ENCODE measurements around the gene ETS1. TPM values are rescaled to one million over a fixed set of nuclear protein-coding genes. Genes with fewer than 3 reads are reported as not detected.

ETS1 gene
- total and polyA plus RNA-seq, 10 donors, result 58.1 to 455 (median 352) TPM

DNA sequence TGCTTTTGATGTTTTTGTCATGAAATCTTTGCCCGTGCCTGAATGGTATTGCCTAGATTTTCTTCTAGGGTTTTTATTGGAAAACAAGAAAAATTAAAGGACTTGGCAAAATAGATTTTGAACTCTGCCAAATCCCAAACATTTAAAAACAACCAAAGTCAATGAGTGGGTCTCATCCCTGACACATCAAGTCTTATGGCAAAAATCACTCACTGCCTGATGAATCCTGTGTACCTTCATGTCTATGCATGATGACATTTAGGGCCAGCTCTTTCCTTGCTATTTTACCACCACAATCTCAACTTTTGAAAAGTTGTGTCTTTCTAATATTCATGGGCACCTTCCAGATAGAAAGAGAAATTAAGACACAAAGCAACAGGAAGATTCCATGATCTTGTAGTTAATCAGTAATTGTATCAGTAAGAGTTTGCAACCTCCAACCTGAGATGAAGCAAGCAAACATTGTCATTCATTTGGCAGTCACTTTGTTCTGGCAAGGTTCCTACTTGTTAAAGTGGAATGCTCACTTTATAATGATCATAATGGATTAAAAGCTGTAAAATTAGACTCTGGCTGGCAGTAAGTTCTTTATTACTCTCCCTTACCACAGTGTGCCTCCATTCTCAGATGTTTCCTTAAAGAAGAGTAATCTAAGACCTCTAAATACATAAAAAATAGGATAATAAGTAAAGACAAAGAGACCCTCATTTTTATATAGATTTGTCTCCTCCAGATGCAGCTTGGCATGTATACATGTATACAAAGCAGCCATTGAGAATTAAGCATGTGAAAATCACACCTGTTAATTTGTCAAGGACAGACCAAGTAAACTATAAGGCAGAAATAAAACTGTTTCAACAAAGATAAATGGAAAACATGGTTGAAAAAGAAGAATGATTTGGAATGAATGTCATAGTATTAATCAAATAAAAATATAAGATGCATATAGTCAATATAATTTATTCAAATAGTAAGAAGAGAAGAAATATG, 51.6 kb downstream of the ETS1 start:
- H3K27ac ChIP-seq, result no peak overlapping the region
- no peaks in the 10 kb centered on the region for H3K36me3 ChIP-seq
- DNase-seq, result no peak
- peaks cover 0 to 22% (median 4%) of the 10 kb centered on the region in 6 donors for H3K4me1 ChIP-seq
- H3K9me3 ChIP-seq, result no peaks in the 10 kb centered on the region
- no peak for TF ChIP-seq POLR2AphosphoS5 (IDR thresholded peaks at IDR 0.05)
- no peak for TF ChIP-seq POLR2A (IDR thresholded peaks at IDR 0.05)
- TF ChIP-seq, protein P1, sequence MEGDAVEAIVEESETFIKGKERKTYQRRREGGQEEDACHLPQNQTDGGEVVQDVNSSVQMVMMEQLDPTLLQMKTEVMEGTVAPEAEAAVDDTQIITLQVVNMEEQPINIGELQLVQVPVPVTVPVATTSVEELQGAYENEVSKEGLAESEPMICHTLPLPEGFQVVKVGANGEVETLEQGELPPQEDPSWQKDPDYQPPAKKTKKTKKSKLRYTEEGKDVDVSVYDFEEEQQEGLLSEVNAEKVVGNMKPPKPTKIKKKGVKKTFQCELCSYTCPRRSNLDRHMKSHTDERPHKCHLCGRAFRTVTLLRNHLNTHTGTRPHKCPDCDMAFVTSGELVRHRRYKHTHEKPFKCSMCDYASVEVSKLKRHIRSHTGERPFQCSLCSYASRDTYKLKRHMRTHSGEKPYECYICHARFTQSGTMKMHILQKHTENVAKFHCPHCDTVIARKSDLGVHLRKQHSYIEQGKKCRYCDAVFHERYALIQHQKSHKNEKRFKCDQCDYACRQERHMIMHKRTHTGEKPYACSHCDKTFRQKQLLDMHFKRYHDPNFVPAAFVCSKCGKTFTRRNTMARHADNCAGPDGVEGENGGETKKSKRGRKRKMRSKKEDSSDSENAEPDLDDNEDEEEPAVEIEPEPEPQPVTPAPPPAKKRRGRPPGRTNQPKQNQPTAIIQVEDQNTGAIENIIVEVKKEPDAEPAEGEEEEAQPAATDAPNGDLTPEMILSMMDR (IDR thresholded peaks at IDR 0.05 in 8 of 11, conservative IDR thresholded peaks at IDR 0.05 in 3 of 11), result no peak
- intact Hi-C loops (cut with DNase I; ENCODE audit: low total_unique reads), result no loop called here
- 88 to 92% (median 91%) methylated on average over 1 of the region's 1 CpG for WGBS, 5 donors
- H3K27me3 ChIP-seq (replicated peaks in 1 of 7), result no peaks in the 10 kb centered on the region
- no peak overlapping the region for H3K4me3 ChIP-seq

- peaks cover 0 to 41% (median 6%) of the 10 kb centered on the region in 6 donors for H3K4me1 ChIP-seq
- no peak for TF ChIP-seq POLR2A (IDR thresholded peaks at IDR 0.05)
- TF ChIP-seq, protein P1 (IDR thresholded peaks at IDR 0.05 in 8 of 11, conservative IDR thresholded peaks at IDR 0.05 in 3 of 11), result no peak
- TF ChIP-seq POLR2AphosphoS5 (IDR thresholded peaks at IDR 0.05), result no peak
- no peaks in the 10 kb centered on the region for H3K9me3 ChIP-seq
- H3K27ac ChIP-seq, result no peak overlapping the region
- DNase-seq, result no peak
- intact Hi-C loops (cut with DNase I; ENCODE audit: low total_unique reads), result no loop called here
- WGBS, 5 donors, result 86 to 98% (median 94%) methylated on average over 2 of the region's 2 CpGs
- H3K4me3 ChIP-seq, result no peak overlapping the region
- H3K36me3 ChIP-seq, result no peaks in the 10 kb centered on the region
- H3K27me3 ChIP-seq (replicated peaks in 1 of 7), result no peaks in the 10 kb centered on the region
Observed at GRCh38 chr11:128533472-128533871, 53.9 kb downstream of the ETS1 start.

GRCh38 chr11:128532572-128533091, 54.7 kb downstream of the ETS1 start:
- WGBS, 5 donors, result 93 to 96% (median 95%) methylated on average over 6 of the region's 6 CpGs
- intact Hi-C loops (cut with DNase I; ENCODE audit: low total_unique reads), result no loop called here
- no peaks in the 10 kb centered on the region for H3K36me3 ChIP-seq
- no peaks in the 10 kb centered on the region for H3K9me3 ChIP-seq
- H3K27me3 ChIP-seq (replicated peaks in 1 of 7), result no peaks in the 10 kb centered on the region
- TF ChIP-seq POLR2AphosphoS5 (IDR thresholded peaks at IDR 0.05), result no peak
- no peak for TF ChIP-seq POLR2A (IDR thresholded peaks at IDR 0.05)
- TF ChIP-seq, protein P1 (IDR thresholded peaks at IDR 0.05 in 8 of 11, conservative IDR thresholded peaks at IDR 0.05 in 3 of 11), result no peak
- no peak for DNase-seq
- peaks cover 5 to 49% (median 13%) of the 10 kb centered on the region in 6 donors for H3K4me1 ChIP-seq
- H3K4me3 ChIP-seq, result no peak overlapping the region
- H3K27ac ChIP-seq, result no peak overlapping the region

DNA sequence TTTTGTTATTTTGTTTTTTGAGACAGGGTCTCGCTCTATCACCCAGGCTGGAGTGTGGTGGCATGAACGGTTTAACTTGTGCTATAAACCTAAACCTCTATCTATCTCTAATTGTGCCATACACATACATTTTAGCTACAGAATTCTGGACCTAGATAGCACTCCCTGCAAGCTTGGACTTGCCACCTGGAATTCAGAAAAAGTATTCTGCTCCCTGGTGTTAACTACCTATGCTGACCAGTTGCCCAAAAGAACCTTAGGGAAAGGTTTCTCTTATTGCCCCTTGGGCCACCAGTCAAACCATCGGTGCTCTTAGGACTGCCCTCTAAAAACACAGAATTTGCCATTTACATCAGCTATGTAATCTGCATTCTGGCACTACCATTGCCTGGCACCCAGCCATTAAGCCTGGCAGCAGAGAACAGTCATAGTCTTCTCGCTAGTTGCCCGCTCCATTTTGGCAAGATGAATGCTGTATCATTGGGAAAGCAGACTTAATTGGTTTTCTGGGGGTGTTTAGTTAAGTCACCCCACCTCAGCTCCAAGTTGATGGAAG, 55.3 kb downstream of the ETS1 start:
- 95 to 100% (median 96%) methylated on average over 5 of the region's 5 CpGs for WGBS, 5 donors
- H3K4me3 ChIP-seq, result no peak overlapping the region
- no peak for DNase-seq

More for the DNA sequence above, 55.3 kb downstream of the ETS1 start:
- intact Hi-C loops (cut with DNase I; ENCODE audit: low total_unique reads), result no loop called here
- H3K27me3 ChIP-seq (replicated peaks in 1 of 7), result no peaks in the 10 kb centered on the region
- no peaks in the 10 kb centered on the region for H3K36me3 ChIP-seq
- TF ChIP-seq POLR2AphosphoS5 (IDR thresholded peaks at IDR 0.05) (no peak), POLR2A (IDR thresholded peaks at IDR 0.05) (no peak)
- TF ChIP-seq, protein P1 (IDR thresholded peaks at IDR 0.05 in 8 of 11, conservative IDR thresholded peaks at IDR 0.05 in 3 of 11), result no peak
- no peak overlapping the region for H3K27ac ChIP-seq
- H3K4me1 ChIP-seq, result peaks cover 10 to 51% (median 18%) of the 10 kb centered on the region in 6 donors
- H3K9me3 ChIP-seq, result no peaks in the 10 kb centered on the region
